ENCODE results near the gene COQ4. TPM values are rescaled to one million over a fixed set of nuclear protein-coding genes. Genes with fewer than 3 reads are reported as not detected.
"Not testable (repeated sequence)": the region's sequence is repeated elsewhere in the genome, so short reads cannot be mapped to it uniquely, and the experiment has no call there.

Gene COQ4
- total RNA-seq, 1 donor from 2014 or later: 17.2 TPM

DNA sequence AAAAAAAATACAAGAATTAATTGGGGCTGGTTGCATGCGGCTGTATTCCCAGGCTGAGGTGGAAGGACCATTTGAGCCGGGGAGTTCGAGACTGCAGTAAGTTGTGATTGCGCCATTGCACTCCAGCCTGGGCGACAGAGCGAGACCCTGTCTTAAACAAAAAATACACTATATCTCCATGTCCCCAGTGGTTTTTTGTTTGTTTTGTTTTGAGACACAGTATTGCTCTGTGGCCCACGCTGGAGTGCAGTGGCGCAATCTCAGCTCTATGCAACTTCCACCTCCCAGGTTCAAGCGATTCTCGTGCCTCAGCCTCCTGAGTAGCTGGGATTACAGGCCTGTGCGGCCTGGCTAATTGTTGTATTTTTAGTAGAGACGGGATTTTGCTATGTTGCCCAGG lies 1.2 kb downstream of the COQ4 start:
- H3K9ac ChIP-seq (ENCODE audit: low read depth in 1 of 3, low read length in 3 of 3): peak overlapping the region in 2 of 3 donors; percentile 67 to 98
- no peaks in the 10 kb centered on the region for H3K9me3 ChIP-seq (ENCODE audit: control insufficient read depth in 3 of 3, low read length in 3 of 3)
- H3K27me3 ChIP-seq (ENCODE audit: control insufficient read depth in 3 of 3, insufficient read depth in 3 of 3, low read length in 3 of 3): no peaks in the 10 kb centered on the region
- H3K4me3 ChIP-seq (ENCODE audit: low read length in 3 of 3): peak overlapping the region; percentile 81 to 100 (median 100)
- no peak overlapping the region for H3K27ac ChIP-seq (ENCODE audit: low read depth, low read length)
- peaks cover 21 to 40% (median 28%) of the 10 kb centered on the region in 3 donors for H3K36me3 ChIP-seq (ENCODE audit: control insufficient read depth in 3 of 3, insufficient read depth in 3 of 3, low read length in 3 of 3)
- peaks cover 18 to 32% (median 23%) of the 10 kb centered on the region in 3 donors for H3K4me1 ChIP-seq (ENCODE audit: control insufficient read depth in 3 of 3, insufficient read depth in 3 of 3, low read length in 3 of 3)

GRCh38 chr9:128324401-128324800 lies 1.8 kb downstream of the COQ4 start:
- peaks cover 21 to 39% (median 30%) of the 10 kb centered on the region in 3 donors for H3K36me3 ChIP-seq (ENCODE audit: control insufficient read depth in 3 of 3, insufficient read depth in 3 of 3, low read length in 3 of 3)
- H3K4me1 ChIP-seq (ENCODE audit: control insufficient read depth in 3 of 3, insufficient read depth in 3 of 3, low read length in 3 of 3): peaks cover 18 to 32% (median 23%) of the 10 kb centered on the region in 3 donors
- no peak overlapping the region for H3K27ac ChIP-seq (ENCODE audit: low read depth, low read length)
- H3K4me3 ChIP-seq (ENCODE audit: low read length in 3 of 3): no peak overlapping the region
- no peaks in the 10 kb centered on the region for H3K27me3 ChIP-seq (ENCODE audit: control insufficient read depth in 3 of 3, insufficient read depth in 3 of 3, low read length in 3 of 3)
- H3K9ac ChIP-seq (ENCODE audit: low read depth in 1 of 3, low read length in 3 of 3): no peak overlapping the region
- no peaks in the 10 kb centered on the region for H3K9me3 ChIP-seq (ENCODE audit: control insufficient read depth in 3 of 3, low read length in 3 of 3)

- H3K36me3 ChIP-seq (ENCODE audit: control insufficient read depth in 3 of 3, insufficient read depth in 3 of 3, low read length in 3 of 3): peaks cover 19 to 36% (median 30%) of the 10 kb centered on the region in 3 donors
- H3K9me3 ChIP-seq (ENCODE audit: control insufficient read depth in 3 of 3, low read length in 3 of 3): no peaks in the 10 kb centered on the region
- no peak overlapping the region for H3K4me3 ChIP-seq (ENCODE audit: low read length in 3 of 3)
- peaks cover 18 to 32% (median 23%) of the 10 kb centered on the region in 3 donors for H3K4me1 ChIP-seq (ENCODE audit: control insufficient read depth in 3 of 3, insufficient read depth in 3 of 3, low read length in 3 of 3)
- no peaks in the 10 kb centered on the region for H3K27me3 ChIP-seq (ENCODE audit: control insufficient read depth in 3 of 3, insufficient read depth in 3 of 3, low read length in 3 of 3)
- H3K9ac ChIP-seq (ENCODE audit: low read depth in 1 of 3, low read length in 3 of 3): no peak overlapping the region
- H3K27ac ChIP-seq (ENCODE audit: low read depth, low read length): no peak overlapping the region
Observed at GRCh38 chr9:128325629-128326028, 3.0 kb downstream of the COQ4 start.

DNA sequence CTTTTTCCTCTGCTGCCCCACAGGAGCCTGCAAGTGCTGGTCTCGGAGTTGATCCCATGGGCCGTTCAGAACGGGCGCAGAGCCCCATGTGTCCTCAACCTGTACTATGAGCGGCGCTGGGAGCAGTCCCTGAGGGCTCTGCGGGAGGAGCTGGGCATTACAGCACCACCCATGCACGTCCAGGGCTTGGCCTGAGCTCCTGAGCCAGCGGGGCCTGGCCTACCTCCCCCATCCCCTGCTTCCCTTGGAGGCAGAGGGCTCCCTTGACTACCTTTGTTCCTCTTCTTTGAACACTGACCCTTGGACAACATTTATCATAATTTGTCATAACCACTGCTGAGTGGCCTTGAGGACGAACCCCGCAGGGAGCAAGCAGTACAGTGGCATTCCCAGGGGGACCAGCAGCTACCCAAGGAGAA lies 10.8 kb downstream of the COQ4 start:
- Histone ChIP-seq H3K4me3 (ENCODE audit: low read length in 3 of 3) (no peak overlapping the region), H3K9ac (ENCODE audit: low read depth in 1 of 3, low read length in 3 of 3) (no peak overlapping the region), H3K27me3 (ENCODE audit: control insufficient read depth in 3 of 3, insufficient read depth in 3 of 3, low read length in 3 of 3) (no peaks in the 10 kb centered on the region), H3K36me3 (ENCODE audit: control insufficient read depth in 3 of 3, insufficient read depth in 3 of 3, low read length in 3 of 3) (peaks cover 6 to 26% (median 22%) of the 10 kb centered on the region in 3 donors), H3K9me3 (ENCODE audit: control insufficient read depth in 3 of 3, low read length in 3 of 3) (no peaks in the 10 kb centered on the region), H3K4me1 (ENCODE audit: control insufficient read depth in 3 of 3, insufficient read depth in 3 of 3, low read length in 3 of 3) (no peaks in the 10 kb centered on the region), H3K27ac (ENCODE audit: low read depth, low read length) (no peak overlapping the region)

DNA sequence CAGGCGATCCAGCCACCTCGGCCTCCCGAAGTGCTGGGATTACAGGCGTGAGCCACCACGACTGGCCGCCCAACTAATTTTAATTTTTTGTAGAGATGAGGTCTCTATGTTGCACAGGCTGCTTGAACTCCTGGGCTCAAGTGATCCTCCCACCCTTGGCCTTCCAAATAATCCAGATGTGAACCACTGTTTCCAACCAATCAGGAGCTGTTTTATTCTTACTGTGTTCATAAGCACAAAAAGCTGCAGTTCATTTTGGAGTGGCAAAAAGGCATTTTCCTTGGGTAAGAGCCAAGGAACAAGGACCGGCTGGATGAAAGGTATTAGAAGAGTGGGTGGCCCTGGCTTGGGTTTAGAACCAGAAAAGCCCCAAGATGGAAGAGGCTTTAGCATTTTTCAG lies 12.5 kb downstream of the COQ4 start:
- H3K27me3 ChIP-seq (ENCODE audit: control insufficient read depth in 3 of 3, insufficient read depth in 3 of 3, low read length in 3 of 3): no peaks in the 10 kb centered on the region
- H3K4me3 ChIP-seq (ENCODE audit: low read length in 3 of 3): no peak overlapping the region
- no peak overlapping the region for H3K27ac ChIP-seq (ENCODE audit: low read depth, low read length)
- no peaks in the 10 kb centered on the region for H3K9me3 ChIP-seq (ENCODE audit: control insufficient read depth in 3 of 3, low read length in 3 of 3)
- H3K4me1 ChIP-seq (ENCODE audit: control insufficient read depth in 3 of 3, insufficient read depth in 3 of 3, low read length in 3 of 3): peaks cover 4 to 5% (median 5%) of the 10 kb centered on the region in 3 donors
- peaks cover 6 to 20% (median 19%) of the 10 kb centered on the region in 3 donors for H3K36me3 ChIP-seq (ENCODE audit: control insufficient read depth in 3 of 3, insufficient read depth in 3 of 3, low read length in 3 of 3)
- H3K9ac ChIP-seq (ENCODE audit: low read depth in 1 of 3, low read length in 3 of 3): no peak overlapping the region

DNA sequence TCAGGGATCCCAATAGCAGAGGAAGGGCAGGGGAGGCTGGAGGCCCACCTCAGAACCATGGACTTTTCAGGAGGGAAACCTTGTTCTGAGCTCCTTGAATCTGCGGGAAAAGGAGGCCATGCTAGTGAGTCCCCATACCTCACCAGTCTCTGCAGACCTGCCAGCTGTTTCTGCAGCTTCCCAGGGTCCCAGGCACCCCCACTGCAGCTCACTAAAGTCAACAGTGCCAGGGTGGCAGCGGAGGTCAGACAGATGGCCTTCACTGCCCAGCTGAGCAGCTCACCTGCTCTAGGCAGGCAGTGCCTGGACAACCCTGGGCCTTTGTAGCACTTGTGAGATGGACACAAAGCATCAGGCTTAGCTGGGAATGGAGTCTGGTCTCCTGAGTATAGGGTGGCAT lies 13.3 kb downstream of the COQ4 start:
- Histone ChIP-seq H3K36me3 (ENCODE audit: control insufficient read depth in 3 of 3, insufficient read depth in 3 of 3, low read length in 3 of 3) (peaks cover 6 to 20% (median 19%) of the 10 kb centered on the region in 3 donors), H3K4me3 (ENCODE audit: low read length in 3 of 3) (no peak overlapping the region), H3K27me3 (ENCODE audit: control insufficient read depth in 3 of 3, insufficient read depth in 3 of 3, low read length in 3 of 3) (no peaks in the 10 kb centered on the region), H3K4me1 (ENCODE audit: control insufficient read depth in 3 of 3, insufficient read depth in 3 of 3, low read length in 3 of 3) (peaks cover 6 to 8% (median 7%) of the 10 kb centered on the region in 3 donors), H3K27ac (ENCODE audit: low read depth, low read length) (no peak overlapping the region), H3K9ac (ENCODE audit: low read depth in 1 of 3, low read length in 3 of 3) (no peak overlapping the region), H3K9me3 (ENCODE audit: control insufficient read depth in 3 of 3, low read length in 3 of 3) (no peaks in the 10 kb centered on the region)

DNA sequence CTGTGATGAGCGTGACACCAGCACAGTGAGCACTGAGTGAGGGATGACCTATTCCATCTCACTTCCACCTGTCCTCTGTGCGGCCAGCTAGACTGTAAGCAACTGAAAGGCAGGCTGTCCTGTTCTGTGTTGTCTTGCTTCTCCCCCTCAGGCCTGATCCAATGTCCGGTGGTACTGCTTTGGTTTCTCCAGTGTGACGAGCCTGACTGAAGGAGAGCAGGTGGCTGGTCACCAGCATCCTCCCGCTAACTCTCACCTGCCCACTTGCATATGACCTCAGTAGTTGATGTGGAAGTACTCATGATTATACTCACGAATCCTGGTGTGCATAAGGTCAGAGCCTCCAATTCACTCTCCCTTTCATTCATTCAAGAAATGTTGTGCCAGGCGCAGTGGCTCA lies 15.3 kb downstream of the COQ4 start:
- Histone ChIP-seq H3K4me1 (ENCODE audit: control insufficient read depth in 3 of 3, insufficient read depth in 3 of 3, low read length in 3 of 3) (peaks cover 11 to 15% (median 13%) of the 10 kb centered on the region in 3 donors), H3K27me3 (ENCODE audit: control insufficient read depth in 3 of 3, insufficient read depth in 3 of 3, low read length in 3 of 3) (no peaks in the 10 kb centered on the region), H3K4me3 (ENCODE audit: low read length in 3 of 3) (no peak overlapping the region), H3K9ac (ENCODE audit: low read depth in 1 of 3, low read length in 3 of 3) (no peak overlapping the region), H3K27ac (ENCODE audit: low read depth, low read length) (no peak overlapping the region), H3K36me3 (ENCODE audit: control insufficient read depth in 3 of 3, insufficient read depth in 3 of 3, low read length in 3 of 3) (peaks cover 5 to 14% (median 8%) of the 10 kb centered on the region in 3 donors), H3K9me3 (ENCODE audit: control insufficient read depth in 3 of 3, low read length in 3 of 3) (no peaks in the 10 kb centered on the region)

- H3K27ac ChIP-seq (ENCODE audit: low read depth, low read length); H3K27me3 ChIP-seq (ENCODE audit: control insufficient read depth in 3 of 3, insufficient read depth in 3 of 3, low read length in 3 of 3); H3K9me3 ChIP-seq (ENCODE audit: control insufficient read depth in 3 of 3, low read length in 3 of 3); H3K9ac ChIP-seq (ENCODE audit: low read depth in 1 of 3, low read length in 3 of 3); H3K4me3 ChIP-seq (ENCODE audit: low read length in 3 of 3): not testable (repeated sequence)
- Histone ChIP-seq H3K36me3 (ENCODE audit: control insufficient read depth in 3 of 3, insufficient read depth in 3 of 3, low read length in 3 of 3) (peaks cover 12 to 16% (median 15%) of the 10 kb centered on the region in 3 donors), H3K4me1 (ENCODE audit: control insufficient read depth in 3 of 3, insufficient read depth in 3 of 3, low read length in 3 of 3) (peaks cover 11 to 15% (median 13%) of the 10 kb centered on the region in 3 donors)
Observed at GRCh38 chr9:128338852-128339614, 16.4 kb downstream of the COQ4 start.

DNA sequence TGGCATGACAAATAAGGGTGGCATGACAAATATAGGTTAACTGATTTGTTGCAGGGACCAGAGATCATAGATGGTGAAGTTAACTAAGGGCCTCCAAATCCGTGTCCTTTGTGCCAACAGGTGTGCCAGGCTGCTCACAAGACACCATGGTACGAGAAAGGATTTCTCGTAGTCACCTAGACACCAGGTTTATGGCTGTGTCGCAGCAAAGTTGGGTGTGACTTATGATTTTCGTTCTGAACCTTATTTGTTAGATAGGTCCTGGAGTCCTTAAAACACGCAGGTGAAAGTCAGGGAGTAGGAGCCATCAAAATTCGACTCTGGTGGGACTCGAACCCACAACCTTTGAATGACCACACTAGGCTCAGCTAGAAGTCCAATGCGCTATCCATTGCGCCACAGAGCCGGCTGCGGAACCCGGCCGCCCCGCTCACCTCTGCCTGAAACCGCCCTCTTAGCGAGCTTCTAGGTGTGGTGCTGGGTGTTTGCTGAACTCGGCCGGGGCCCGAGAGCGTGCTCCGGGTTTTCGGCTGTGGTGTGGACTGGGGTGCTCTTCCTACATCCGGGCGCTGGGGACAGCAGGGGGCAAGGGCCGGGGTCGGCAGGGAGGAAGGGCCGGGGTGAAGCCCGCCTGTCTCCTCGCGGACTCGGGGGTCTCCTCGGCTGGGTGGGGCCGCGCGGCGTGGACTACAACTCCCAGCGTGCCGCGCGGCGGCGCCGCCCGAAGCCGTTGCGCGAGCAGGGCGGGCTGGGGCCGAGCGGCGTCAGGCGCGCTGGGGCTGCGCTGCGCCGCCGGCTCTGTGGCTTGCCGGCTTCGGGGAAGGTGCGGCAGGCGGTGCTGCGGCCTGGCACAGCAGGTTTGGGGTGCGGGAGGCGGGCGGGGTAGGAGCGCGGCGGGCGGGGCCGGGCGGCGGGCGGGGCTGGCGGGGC lies 17.4 kb downstream of the COQ4 start, which contains the start of gene SLC27A4:
Gene SLC27A4 (plus strand): TSS at position 767 of the 930 bp plus-strand sequence. CDS start 2,606 bp downstream, outside the sequence.
- Histone ChIP-seq H3K36me3 (ENCODE audit: control insufficient read depth in 3 of 3, insufficient read depth in 3 of 3, low read length in 3 of 3) (peaks cover 22 to 26% (median 24%) of the 10 kb centered on the region in 3 donors), H3K4me1 (ENCODE audit: control insufficient read depth in 3 of 3, insufficient read depth in 3 of 3, low read length in 3 of 3) (peaks cover 11 to 15% (median 13%) of the 10 kb centered on the region in 3 donors), H3K9me3 (ENCODE audit: control insufficient read depth in 3 of 3, low read length in 3 of 3) (no peaks in the 10 kb centered on the region), H3K27ac (ENCODE audit: low read depth, low read length) (peak within 1 kb of the TSS; percentile 44), H3K4me3 (ENCODE audit: low read length in 3 of 3) (peak within 1 kb of the TSS; percentile 78 to 87 (median 85)), H3K27me3 (ENCODE audit: control insufficient read depth in 3 of 3, insufficient read depth in 3 of 3, low read length in 3 of 3) (no peaks in the 10 kb centered on the region), H3K9ac (ENCODE audit: low read depth in 1 of 3, low read length in 3 of 3) (peak within 1 kb of the TSS; percentile 77 to 84 (median 83))

All from skeletal muscle tissue (tissue), 4 donors.